AG04449 (cell line): ENCODE data around the gene NRXN2.

Experiments
- CTCF ChIA-PET: fragments of 350-600 bp; formaldehyde crosslinking; extraction: SDS; loops from one replicate; lab custom pipeline; 2021; ENCODE audit warnings: antibody characterized with exemption; lab: Yijun Ruan, JAX
- POLR2A ChIA-PET: fragments of 400-600, 350-600 bp; formaldehyde crosslinking; extraction: SDS; loops from one replicate; lab custom pipeline; 2020; ENCODE audit warnings: antibody characterized with exemption, inconsistent platforms; lab: Yijun Ruan, JAX
- DNase-seq: peaks from one replicate; pipeline ENCODE4 v3.0.0-alpha.2; 2010; ENCODE audit warnings: low read depth, low spot score
- H3K4me3 ChIP-seq: 2 replicates; pipeline ENCODE4 v1.5.1; 2011; ENCODE audit warnings: low read depth, mild to moderate bottlenecking, control low read depth, low read length
- TF ChIP-seq, protein P1 (sequence below): IDR thresholded peaks from one replicate; pipeline ENCODE4 v1.5.1; 2011; ENCODE audit warnings: mild to moderate bottlenecking, moderate library complexity, low read length, control low read depth, inconsistent platforms; ENCODE audit not compliant: insufficient read depth; ENCODE audit errors: missing control alignments

NRXN2 gene

GRCh38 chr11:64581057-64581523 is 141.9 kb downstream of the NRXN2 start:
- ChIA-PET POLR2A (no interaction called here), CTCF (no interaction called here)
- DNase-seq, result no peak
- H3K4me3 ChIP-seq, result no peak overlapping the region
- TF ChIP-seq, protein P1, sequence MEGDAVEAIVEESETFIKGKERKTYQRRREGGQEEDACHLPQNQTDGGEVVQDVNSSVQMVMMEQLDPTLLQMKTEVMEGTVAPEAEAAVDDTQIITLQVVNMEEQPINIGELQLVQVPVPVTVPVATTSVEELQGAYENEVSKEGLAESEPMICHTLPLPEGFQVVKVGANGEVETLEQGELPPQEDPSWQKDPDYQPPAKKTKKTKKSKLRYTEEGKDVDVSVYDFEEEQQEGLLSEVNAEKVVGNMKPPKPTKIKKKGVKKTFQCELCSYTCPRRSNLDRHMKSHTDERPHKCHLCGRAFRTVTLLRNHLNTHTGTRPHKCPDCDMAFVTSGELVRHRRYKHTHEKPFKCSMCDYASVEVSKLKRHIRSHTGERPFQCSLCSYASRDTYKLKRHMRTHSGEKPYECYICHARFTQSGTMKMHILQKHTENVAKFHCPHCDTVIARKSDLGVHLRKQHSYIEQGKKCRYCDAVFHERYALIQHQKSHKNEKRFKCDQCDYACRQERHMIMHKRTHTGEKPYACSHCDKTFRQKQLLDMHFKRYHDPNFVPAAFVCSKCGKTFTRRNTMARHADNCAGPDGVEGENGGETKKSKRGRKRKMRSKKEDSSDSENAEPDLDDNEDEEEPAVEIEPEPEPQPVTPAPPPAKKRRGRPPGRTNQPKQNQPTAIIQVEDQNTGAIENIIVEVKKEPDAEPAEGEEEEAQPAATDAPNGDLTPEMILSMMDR, result no peak

DNA sequence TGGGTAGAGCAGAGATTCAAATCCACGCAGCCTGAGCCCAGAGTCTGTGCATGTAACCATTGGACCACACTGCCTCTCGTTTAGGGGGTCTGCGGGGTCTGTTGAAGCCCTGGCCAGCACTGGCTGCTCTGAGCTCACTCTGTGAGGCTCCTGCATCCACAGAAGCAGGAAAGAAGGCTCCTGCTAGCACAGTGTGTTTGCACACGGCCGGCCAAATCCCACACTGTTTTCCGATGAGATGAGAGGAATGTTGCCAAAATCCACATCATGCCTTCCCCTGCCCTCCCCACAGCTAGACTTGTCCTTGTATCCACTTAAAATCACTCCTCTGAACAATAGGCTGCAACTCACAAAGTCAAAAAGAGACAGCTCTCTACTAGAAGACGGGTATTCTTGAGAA is 142.6 kb downstream of the NRXN2 start:
- ChIA-PET POLR2A (no interaction called here), CTCF (no interaction called here)
- DNase-seq, result no peak

GRCh38 chr11:64577202-64577601 is 145.8 kb downstream of the NRXN2 start:
- ChIA-PET CTCF (no interaction called here), POLR2A (no interaction called here)
- no peak overlapping the region for H3K4me3 ChIP-seq
- no peak for DNase-seq
- TF ChIP-seq, protein P1, result no peak

More for the DNA sequence above, 142.6 kb downstream of the NRXN2 start:
- H3K4me3 ChIP-seq, result no peak overlapping the region
- TF ChIP-seq, protein P1, result no peak

GRCh38 chr11:64572143-64572542 is 150.9 kb downstream of the NRXN2 start:
- TF ChIP-seq, protein P1, result no peak
- ChIA-PET CTCF (interaction anchor here (0.7 to 1.1 kb wide), 2 partner anchors 123 to 125 kb away, joined by 3 to 5 read pairs; no protein-coding TSS in a partner anchor), POLR2A (no interaction called here)
- DNase-seq, result no peak
- no peak overlapping the region for H3K4me3 ChIP-seq

GRCh38 chr11:64571410-64572091 is 151.4 kb downstream of the NRXN2 start:
- ChIA-PET CTCF (interaction anchor here (0.7 kb wide), 1 partner anchor 124 kb away, joined by 3 read pairs; no protein-coding TSS in a partner anchor), POLR2A (no interaction called here)
- no peak overlapping the region for H3K4me3 ChIP-seq
- DNase-seq, result no peak
- TF ChIP-seq, protein P1, result no peak

- no peak overlapping the region for H3K4me3 ChIP-seq
- TF ChIP-seq, protein P1, result no peak
- ChIA-PET CTCF (no interaction called here), POLR2A (no interaction called here)
- no peak for DNase-seq
Observed at GRCh38 chr11:64571050-64571409, 152.0 kb downstream of the NRXN2 start.
